Measurements from ENCODE around the gene FAM180A. TPM values are rescaled to one million over a fixed set of nuclear protein-coding genes. Genes with fewer than 3 reads are reported as not detected.

Gene FAM180A
- polyA plus RNA-seq, 1 donor from 2014 or later: not detected

DNA sequence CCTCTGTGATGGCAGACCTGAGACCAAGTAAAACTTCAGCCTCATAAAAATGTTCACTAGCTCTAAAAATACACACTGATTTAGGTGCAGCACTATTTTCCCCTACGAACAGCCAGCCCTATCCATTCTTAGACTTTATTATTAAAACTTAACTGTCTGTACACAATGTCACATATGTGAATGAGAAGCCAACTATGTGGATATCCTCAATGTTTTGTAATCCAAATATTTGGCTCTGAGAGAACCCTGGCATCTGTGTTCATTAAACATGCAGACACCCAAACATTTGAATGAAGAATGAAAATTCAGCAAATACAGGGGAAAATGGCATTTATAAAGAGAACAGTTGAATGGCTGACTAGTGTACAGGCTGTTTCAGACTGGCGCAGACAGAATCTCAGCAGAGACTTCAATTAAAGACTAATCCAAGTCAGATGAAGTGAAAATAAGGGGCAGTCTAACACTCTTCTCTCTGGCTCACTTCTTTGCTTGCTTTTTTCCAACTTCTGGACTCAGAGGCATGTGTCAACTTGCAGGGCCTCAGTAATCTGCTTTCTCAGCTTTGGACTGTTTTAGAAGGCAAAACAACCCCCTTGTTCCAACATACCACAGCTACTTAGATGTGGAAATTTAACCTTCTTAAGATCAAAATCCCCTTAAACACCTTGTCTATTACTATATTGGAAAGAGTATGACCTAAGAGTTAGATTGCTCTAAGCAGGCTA lies 47.4 kb upstream of the FAM180A start:
- no peaks in the 10 kb centered on the region for H3K9me3 ChIP-seq (ENCODE audit: low read length)
- no peak overlapping the region for H3K27ac ChIP-seq (ENCODE audit: low read length)
- no peaks in the 10 kb centered on the region for H3K79me2 ChIP-seq (replicated peaks; ENCODE audit: insufficient read depth, low read length)

GRCh38 chr7:135793841-135794240 lies 45.2 kb upstream of the FAM180A start:
- no peaks in the 10 kb centered on the region for H3K36me3 ChIP-seq (ENCODE audit: insufficient read depth, low read length)
- H2AFZ ChIP-seq (ENCODE audit: low read depth, low read length): no peak overlapping the region
- H3F3A ChIP-seq (ENCODE audit: insufficient read depth, low read length, poor library complexity, severe bottlenecking): no peaks in the 10 kb centered on the region
- no peaks in the 10 kb centered on the region for H3K27me3 ChIP-seq (ENCODE audit: insufficient read depth, low read depth, low read length)
- H4K20me1 ChIP-seq (ENCODE audit: insufficient read depth): no peaks in the 10 kb centered on the region
- H3K79me2 ChIP-seq (replicated peaks; ENCODE audit: insufficient read depth, low read length): no peaks in the 10 kb centered on the region
- no peak overlapping the region for H3K4me2 ChIP-seq (ENCODE audit: low read length)
- no peak overlapping the region for H3K9ac ChIP-seq (ENCODE audit: low read length)
- H3K27ac ChIP-seq (ENCODE audit: low read length): no peak overlapping the region
- H3K9me3 ChIP-seq (ENCODE audit: low read length): no peaks in the 10 kb centered on the region
- no peak overlapping the region for H3K4me3 ChIP-seq (ENCODE audit: low read length)
- H3K9me2 ChIP-seq (ENCODE audit: insufficient read depth, low read length): no peaks in the 10 kb centered on the region
- TF ChIP-seq EP300 (conservative IDR thresholded peaks at IDR 0.05; ENCODE audit: poor library complexity, severe bottlenecking) (no peak), SMC3 (conservative IDR thresholded peaks at IDR 0.05; ENCODE audit: poor library complexity) (no peak), REST (IDR thresholded peaks at IDR 0.05; ENCODE audit: borderline replicate concordance) (no peak), EZH2 (IDR thresholded peaks at IDR 0.05; ENCODE audit: borderline replicate concordance, insufficient read depth, low read length, poor library complexity, severe bottlenecking) (no peak), TAF1 (IDR thresholded peaks at IDR 0.05; ENCODE audit: low read depth) (no peak), POLR2AphosphoS5 (IDR thresholded peaks at IDR 0.05) (no peak)
- TF ChIP-seq, protein P1, sequence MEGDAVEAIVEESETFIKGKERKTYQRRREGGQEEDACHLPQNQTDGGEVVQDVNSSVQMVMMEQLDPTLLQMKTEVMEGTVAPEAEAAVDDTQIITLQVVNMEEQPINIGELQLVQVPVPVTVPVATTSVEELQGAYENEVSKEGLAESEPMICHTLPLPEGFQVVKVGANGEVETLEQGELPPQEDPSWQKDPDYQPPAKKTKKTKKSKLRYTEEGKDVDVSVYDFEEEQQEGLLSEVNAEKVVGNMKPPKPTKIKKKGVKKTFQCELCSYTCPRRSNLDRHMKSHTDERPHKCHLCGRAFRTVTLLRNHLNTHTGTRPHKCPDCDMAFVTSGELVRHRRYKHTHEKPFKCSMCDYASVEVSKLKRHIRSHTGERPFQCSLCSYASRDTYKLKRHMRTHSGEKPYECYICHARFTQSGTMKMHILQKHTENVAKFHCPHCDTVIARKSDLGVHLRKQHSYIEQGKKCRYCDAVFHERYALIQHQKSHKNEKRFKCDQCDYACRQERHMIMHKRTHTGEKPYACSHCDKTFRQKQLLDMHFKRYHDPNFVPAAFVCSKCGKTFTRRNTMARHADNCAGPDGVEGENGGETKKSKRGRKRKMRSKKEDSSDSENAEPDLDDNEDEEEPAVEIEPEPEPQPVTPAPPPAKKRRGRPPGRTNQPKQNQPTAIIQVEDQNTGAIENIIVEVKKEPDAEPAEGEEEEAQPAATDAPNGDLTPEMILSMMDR (IDR thresholded peaks at IDR 0.05; ENCODE audit: poor library complexity, severe bottlenecking): no peak

More for the DNA sequence above, 47.4 kb upstream of the FAM180A start:
- no peak overlapping the region for H3K9ac ChIP-seq (ENCODE audit: low read length)
- TF ChIP-seq REST (IDR thresholded peaks at IDR 0.05; ENCODE audit: borderline replicate concordance) (no peak), SMC3 (conservative IDR thresholded peaks at IDR 0.05; ENCODE audit: poor library complexity) (no peak), EP300 (conservative IDR thresholded peaks at IDR 0.05; ENCODE audit: poor library complexity, severe bottlenecking) (no peak), RAD21 (conservative IDR thresholded peaks at IDR 0.05) (no peak), MXI1 (conservative IDR thresholded peaks at IDR 0.05; ENCODE audit: poor library complexity, severe bottlenecking) (no peak), TAF1 (IDR thresholded peaks at IDR 0.05; ENCODE audit: low read depth) (no peak), POLR2AphosphoS5 (IDR thresholded peaks at IDR 0.05) (no peak), EZH2 (IDR thresholded peaks at IDR 0.05; ENCODE audit: borderline replicate concordance, insufficient read depth, low read length, poor library complexity, severe bottlenecking) (no peak)
- TF ChIP-seq, protein P1 (IDR thresholded peaks at IDR 0.05; ENCODE audit: poor library complexity, severe bottlenecking): no peak
- no peak overlapping the region for H2AFZ ChIP-seq (ENCODE audit: low read depth, low read length)
- no peaks in the 10 kb centered on the region for H3F3A ChIP-seq (ENCODE audit: insufficient read depth, low read length, poor library complexity, severe bottlenecking)
- no peaks in the 10 kb centered on the region for H3K9me2 ChIP-seq (ENCODE audit: insufficient read depth, low read length)
- no peaks in the 10 kb centered on the region for H4K20me1 ChIP-seq (ENCODE audit: insufficient read depth)
- H3K36me3 ChIP-seq (ENCODE audit: insufficient read depth, low read length): no peaks in the 10 kb centered on the region
- H3K4me3 ChIP-seq (ENCODE audit: low read length): no peak overlapping the region
- H3K4me2 ChIP-seq (ENCODE audit: low read length): no peak overlapping the region
- H3K27me3 ChIP-seq (ENCODE audit: insufficient read depth, low read depth, low read length): no peaks in the 10 kb centered on the region
